K562 (cell line): ENCODE measurements around the gene CASP2. TPM values are rescaled to one million over a fixed set of nuclear protein-coding genes. Genes with fewer than 3 reads are reported as not detected.
A peak's percentile ranks its signal among the peaks of the same experiment; 100 is the strongest.

Source experiments
- ATAC-seq: fragments of 200-7000 bp; cut with Tn5 transposase; 3 replicates; pipeline ENCODE4 v1.9.1; 2020; ENCODE audit warnings: moderate library complexity
- BruUV-seq: library from RNA; stranded (reverse); fragments of 400-500 nt; replicated peaks from 2 replicates; lab custom pipeline; 2021; lab: Mats Ljungman, UMichigan
- CTCF ChIA-PET: fragments of 300-600 bp; formaldehyde crosslinking; extraction: SDS; loops from one replicate; lab custom pipeline; 2021; ENCODE audit warnings: low intra/inter-chr PET ratio; lab: Yijun Ruan, JAX
- POLR2A ChIA-PET: fragments of 300-600, 350-650 bp; sonication (Branson Sonifier 250); formaldehyde crosslinking; extraction: SDS; loops from one replicate; lab custom pipeline; 2021; ENCODE audit warnings: antibody characterized with exemption, inconsistent platforms; lab: Yijun Ruan, JAX
- DNase-seq, 4 experiments: peaks; one replicate each; pipeline versions ENCODE4 v3.0.0 to v3.0.0-alpha.2; 2011 to 2018; ENCODE audit warnings: low spot score in 3 of 4, mixed read lengths in 3 of 4; ENCODE audit errors: extremely low read depth in 1 of 4
- FAIRE-seq: peaks from 2 replicates; lab custom pipeline; 2011; peaks lifted over from hg19 to GRCh38; lab: Jason Lieb, UNC
- H2AFZ ChIP-seq: 2 replicates; pipeline ENCODE4 v1.6.0; 2011; ENCODE audit warnings: low read depth, low read length, control low read depth, inconsistent platforms
- H3K27ac ChIP-seq: fragments of 200-600 bp; 3 replicates; pipeline ENCODE4 v1.8.0; 2011; ENCODE audit warnings: low read depth, mild to moderate bottlenecking, control low read depth, inconsistent platforms, low read length, moderate library complexity, mixed read lengths; ENCODE audit errors: extremely low read depth
- H3K27me3 ChIP-seq, 2 experiments: fragments of 300-600 bp in 1 of 2; 2 replicates in 1 of 2; 3 replicates in 1 of 2; pipeline versions ENCODE4 v1.6.0 to v1.8.0; 2011; ENCODE audit warnings: inconsistent platforms in 2 of 2, low read length in 2 of 2, mild to moderate bottlenecking in 1 of 2, mixed read lengths in 1 of 2, moderate library complexity in 1 of 2; ENCODE audit not compliant: control insufficient read depth in 2 of 2, insufficient read depth in 2 of 2
- H3K36me3 ChIP-seq: fragments of 300-600 bp; 3 replicates; pipeline ENCODE4 v1.8.0; 2011; ENCODE audit warnings: mild to moderate bottlenecking, low read length, inconsistent platforms; ENCODE audit not compliant: control insufficient read depth, insufficient read depth
- H3K4me1 ChIP-seq, 2 experiments: fragments of 200-600 bp in 1 of 2; replicated peaks in 1 of 2; 2 replicates in 1 of 2; 3 replicates in 1 of 2; pipeline versions ENCODE4 v1.5.1 to v1.8.0; 2011; ENCODE audit warnings: inconsistent platforms in 2 of 2, low read length in 2 of 2, mild to moderate bottlenecking in 1 of 2, mixed read lengths in 1 of 2, moderate library complexity in 1 of 2; ENCODE audit not compliant: control insufficient read depth in 2 of 2, insufficient read depth in 2 of 2
- H3K4me2 ChIP-seq: 2 replicates; pipeline ENCODE4 v1.6.1; 2011; ENCODE audit warnings: low read length, control low read depth, inconsistent platforms, mixed read lengths; ENCODE audit not compliant: insufficient read depth
- H3K4me3 ChIP-seq: fragments of 200-600 bp; sonication (generic), shearing (Covaris generic); 2 replicates; pipeline ENCODE4 v1.5.1; 2016; ENCODE audit warnings: control low read depth, inconsistent platforms
- H3K79me2 ChIP-seq: fragments of 200-600 bp; 3 replicates; pipeline ENCODE4 v1.8.0; 2011; ENCODE audit warnings: low read length, inconsistent platforms; ENCODE audit not compliant: control insufficient read depth, insufficient read depth
- H3K9ac ChIP-seq, 2 experiments: 2 replicates each; pipeline versions ENCODE4 v1.6.0 to v1.6.1; 2011; ENCODE audit warnings: low read depth in 2 of 2, low read length in 2 of 2, control low read depth in 1 of 2, inconsistent platforms in 1 of 2, mild to moderate bottlenecking in 1 of 2, mixed read lengths in 1 of 2; ENCODE audit not compliant: insufficient read depth in 1 of 2
- H3K9me1 ChIP-seq: one replicate; pipeline ENCODE4 v1.6.0; 2011; ENCODE audit warnings: inconsistent platforms, mild to moderate bottlenecking, low read length, moderate library complexity; ENCODE audit not compliant: control insufficient read depth, insufficient read depth
- H3K9me3 ChIP-seq: replicated peaks from 2 replicates; pipeline ENCODE4 v1.5.1; 2011; ENCODE audit warnings: low read depth, low read length, inconsistent platforms; ENCODE audit not compliant: control insufficient read depth, insufficient read depth
- H4K20me1 ChIP-seq: replicated peaks from 2 replicates; pipeline ENCODE4 v1.6.1; 2011; ENCODE audit warnings: low read length, inconsistent platforms, mixed read lengths; ENCODE audit not compliant: control insufficient read depth, insufficient read depth
- PRMT5 ChIP-seq: sonication (generic); formaldehyde crosslinking; IDR thresholded peaks from 2 replicates; pipeline ENCODE4 v1.5.0; 2020; ENCODE audit warnings: missing genetic modification reagents
- TEAD4 ChIP-seq, 2 experiments: sonication (generic) in 1 of 2; formaldehyde crosslinking in 1 of 2; IDR thresholded peaks; 2 replicates each; pipeline versions ENCODE4 v1.6.1 to v1.8.0; 2012 to 2022; ENCODE audit warnings: borderline replicate concordance in 1 of 2, inconsistent platforms in 1 of 2, low read length in 1 of 2, mild to moderate bottlenecking in 1 of 2, missing genetic modification reagents in 1 of 2
- WGBS: fragments of 100-300 bp; shearing (Covaris generic); methylation state at CpG from one replicate; pipeline ENCODE4 v1.1.6; 2016; ENCODE audit warnings: low coverage, mixed read lengths; ENCODE audit not compliant: insufficient coverage; ENCODE audit errors: missing lambda C conversion rate; 5-methylcytosine and 5-hydroxymethylcytosine counted together
- in situ Hi-C: fragments of 300-500 bp; cut with MboI; formaldehyde crosslinking; loops from 4 replicates; pipeline ENCODE4 v1.15.0; 2018; ENCODE audit warnings: inconsistent platforms, mixed read lengths
- intact Hi-C: fragments of 100-400 bp; cut with micrococcal nuclease; formaldehyde crosslinking; loops from 2 replicates; pipeline ENCODE4 v1.14.2; 2022
- polyA plus RNA-seq, 8 experiments: library from polyadenylated mRNA; depleted of rRNA in 4 of 8; stranded (reverse) in 5 of 8; unstranded in 3 of 8; fragments of >200 nt; fragmentation: Nextera tagmentation in 2 of 8; fragmentation: Illumina TruSeq in 1 of 8; extraction: Ambion mirVana in 2 of 8; extraction: Trizol in 1 of 8; gene quantifications; 2 replicates each; pipeline versions ENCODE4 v1.2.1 to v1.2.3, GENCODE V29; 2011 to 2014; ENCODE audit warnings: inconsistent platforms in 1 of 8, missing spikeins in 1 of 8
- total RNA-seq, 7 experiments: library from RNA; depleted of rRNA in 6 of 7; stranded (reverse); fragments of >200 nt in 6 of 7; fragmentation: Illumina TruSeq in 2 of 7; extraction: Trizol in 2 of 7; gene quantifications; 2 replicates each; pipeline versions ENCODE4 v1.2.1 to v1.2.3, GENCODE V29; 2011 to 2021; ENCODE audit warnings: low replicate concordance in 1 of 7
- TF ChIP-seq, protein P1 (sequence below): sonication (generic); formaldehyde crosslinking; IDR thresholded peaks from 2 replicates; pipeline ENCODE4 v1.8.1; 2023; ENCODE audit warnings: mild to moderate bottlenecking, missing genetic modification reagents
- TF ChIP-seq, protein P2 (sequence below), 3 experiments: fragments of 200-800 bp in 1 of 3; fragments of 250-450 bp in 1 of 3; fragments of 450-650 bp in 1 of 3; sonication (Bioruptor Pico) in 1 of 3; sonication (Bioruptor generic) in 1 of 3; formaldehyde crosslinking in 1 of 3; IDR thresholded peaks; 2 replicates each; pipeline versions ENCODE4 v1.6.1 to v1.8.0; 2016 to 2022; ENCODE audit warnings: mild to moderate bottlenecking in 2 of 3, missing genetic modification characterization in 2 of 3, missing compliant biosample characterization in 1 of 3, moderate library complexity in 1 of 3

The CASP2 gene
- total and polyA plus RNA-seq, 9 of the 15 experiments (the other 6 are each of a cell fraction or from before 2014, with no cell fraction given): 18.8 to 64.9 (median 24.1) TPM

- WGBS: 0% methylated on average over 8 of the region's 8 CpGs
- TF ChIP-seq, protein P1, sequence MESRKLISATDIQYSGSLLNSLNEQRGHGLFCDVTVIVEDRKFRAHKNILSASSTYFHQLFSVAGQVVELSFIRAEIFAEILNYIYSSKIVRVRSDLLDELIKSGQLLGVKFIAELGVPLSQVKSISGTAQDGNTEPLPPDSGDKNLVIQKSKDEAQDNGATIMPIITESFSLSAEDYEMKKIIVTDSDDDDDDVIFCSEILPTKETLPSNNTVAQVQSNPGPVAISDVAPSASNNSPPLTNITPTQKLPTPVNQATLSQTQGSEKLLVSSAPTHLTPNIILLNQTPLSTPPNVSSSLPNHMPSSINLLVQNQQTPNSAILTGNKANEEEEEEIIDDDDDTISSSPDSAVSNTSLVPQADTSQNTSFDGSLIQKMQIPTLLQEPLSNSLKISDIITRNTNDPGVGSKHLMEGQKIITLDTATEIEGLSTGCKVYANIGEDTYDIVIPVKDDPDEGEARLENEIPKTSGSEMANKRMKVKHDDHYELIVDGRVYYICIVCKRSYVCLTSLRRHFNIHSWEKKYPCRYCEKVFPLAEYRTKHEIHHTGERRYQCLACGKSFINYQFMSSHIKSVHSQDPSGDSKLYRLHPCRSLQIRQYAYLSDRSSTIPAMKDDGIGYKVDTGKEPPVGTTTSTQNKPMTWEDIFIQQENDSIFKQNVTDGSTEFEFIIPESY (CRISPR knock-in tag): no peak
- TF ChIP-seq PRMT5 (CRISPR knock-in tag): 0 out of 2 replicates have a peak, but pooled peaks have one; percentile 5
- CTCF ChIA-PET: no interaction called here
- no peak for FAIRE-seq
- H3K27ac ChIP-seq: no peak overlapping the region
- H3K9me1 ChIP-seq: no peaks in the 10 kb centered on the region
- H4K20me1 ChIP-seq: no peaks in the 10 kb centered on the region
- H3K36me3 ChIP-seq: no peaks in the 10 kb centered on the region
- in situ Hi-C loops: no loop called here
- no peak for DNase-seq
- H3K9me3 ChIP-seq: no peaks in the 10 kb centered on the region
- peaks cover 64 to 85% of the 10 kb centered on the region in 2 experiments for H3K27me3 ChIP-seq
- intact Hi-C loops: no loop called here
- no peak overlapping the region for H3K4me3 ChIP-seq
- no peak overlapping the region for H3K4me2 ChIP-seq
- no TSS peak for BruUV-seq
- H2AFZ ChIP-seq: no peak overlapping the region
- no peak for ATAC-seq
- no peaks in the 10 kb centered on the region for H3K79me2 ChIP-seq
- H3K9ac ChIP-seq: no peak overlapping the region
- H3K4me1 ChIP-seq: peaks cover 0 to 3% of the 10 kb centered on the region in 2 experiments; a peak in 1 of 5 replicates
- POLR2A ChIA-PET: no interaction called here
Observed at GRCh38 chr7:143354376-143354775, 66.2 kb downstream of the CASP2 start.

- ChIA-PET POLR2A (no interaction called here), CTCF (no interaction called here)
- H3K27me3 ChIP-seq: peaks cover 65 to 85% of the 10 kb centered on the region in 2 experiments
- in situ Hi-C loops: no loop called here
- peak overlapping the region in 1 of 2 experiments; percentile 21; a peak in 1 of 4 replicates for H3K9ac ChIP-seq
- peaks cover 0 to 3% of the 10 kb centered on the region in 2 experiments; a peak in 1 of 5 replicates for H3K4me1 ChIP-seq
- intact Hi-C loops: no loop called here
- H3K36me3 ChIP-seq: no peaks in the 10 kb centered on the region
- no peak overlapping the region for H3K4me3 ChIP-seq
- H2AFZ ChIP-seq: no peak overlapping the region
- DNase-seq (no peak), FAIRE-seq (no peak), ATAC-seq (no peak; the same call in 2 of the 3 replicates)
- peaks cover 4% of the 10 kb centered on the region; the same call in 1 of the 2 replicates for H4K20me1 ChIP-seq
- H3K79me2 ChIP-seq: no peaks in the 10 kb centered on the region
- no peaks in the 10 kb centered on the region for H3K9me3 ChIP-seq
- WGBS: 5% methylated on average over 8 of the region's 8 CpGs
- TF ChIP-seq, protein P2, sequence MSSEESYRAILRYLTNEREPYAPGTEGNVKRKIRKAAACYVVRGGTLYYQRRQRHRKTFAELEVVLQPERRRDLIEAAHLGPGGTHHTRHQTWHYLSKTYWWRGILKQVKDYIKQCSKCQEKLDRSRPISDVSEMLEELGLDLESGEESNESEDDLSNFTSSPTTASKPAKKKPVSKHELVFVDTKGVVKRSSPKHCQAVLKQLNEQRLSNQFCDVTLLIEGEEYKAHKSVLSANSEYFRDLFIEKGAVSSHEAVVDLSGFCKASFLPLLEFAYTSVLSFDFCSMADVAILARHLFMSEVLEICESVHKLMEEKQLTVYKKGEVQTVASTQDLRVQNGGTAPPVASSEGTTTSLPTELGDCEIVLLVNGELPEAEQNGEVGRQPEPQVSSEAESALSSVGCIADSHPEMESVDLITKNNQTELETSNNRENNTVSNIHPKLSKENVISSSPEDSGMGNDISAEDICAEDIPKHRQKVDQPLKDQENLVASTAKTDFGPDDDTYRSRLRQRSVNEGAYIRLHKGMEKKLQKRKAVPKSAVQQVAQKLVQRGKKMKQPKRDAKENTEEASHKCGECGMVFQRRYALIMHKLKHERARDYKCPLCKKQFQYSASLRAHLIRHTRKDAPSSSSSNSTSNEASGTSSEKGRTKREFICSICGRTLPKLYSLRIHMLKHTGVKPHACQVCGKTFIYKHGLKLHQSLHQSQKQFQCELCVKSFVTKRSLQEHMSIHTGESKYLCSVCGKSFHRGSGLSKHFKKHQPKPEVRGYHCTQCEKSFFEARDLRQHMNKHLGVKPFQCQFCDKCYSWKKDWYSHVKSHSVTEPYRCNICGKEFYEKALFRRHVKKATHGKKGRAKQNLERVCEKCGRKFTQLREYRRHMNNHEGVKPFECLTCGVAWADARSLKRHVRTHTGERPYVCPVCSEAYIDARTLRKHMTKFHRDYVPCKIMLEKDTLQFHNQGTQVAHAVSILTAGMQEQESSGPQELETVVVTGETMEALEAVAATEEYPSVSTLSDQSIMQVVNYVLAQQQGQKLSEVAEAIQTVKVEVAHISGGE (CRISPR knock-in tag; IDR thresholded peaks at IDR 0.05): no peak
- TF ChIP-seq TEAD4 (IDR thresholded peaks at IDR 0.05; ENCODE audit: low read length): no peak
- TF ChIP-seq TEAD4 (CRISPR knock-in tag; IDR thresholded peaks at IDR 0.05; ENCODE audit: borderline replicate concordance): peak; percentile 25; the same call in 1 of the 2 replicates
- peaks cover 3% of the 10 kb centered on the region for H3K9me1 ChIP-seq
- no peak overlapping the region for H3K27ac ChIP-seq
- BruUV-seq: no TSS peak
- no peak overlapping the region for H3K4me2 ChIP-seq
Observed at GRCh38 chr7:143354965-143355364, 66.8 kb downstream of the CASP2 start.
